HepG2 (cell line): ENCODE results near the gene PCYT2. TPM values are rescaled to one million over a fixed set of nuclear protein-coding genes. Genes with fewer than 3 reads are reported as not detected.

ENCODE experiments used
- ARHGAP35 ChIP-seq: sonication (generic); formaldehyde crosslinking; IDR thresholded peaks from 2 replicates; pipeline ENCODE4 v1.9.0; 2022; ENCODE audit warnings: mild to moderate bottlenecking, inconsistent platforms, moderate library complexity, missing genetic modification reagents, borderline replicate concordance
- DMAP1 ChIP-seq: IDR thresholded peaks from 2 replicates; pipeline ENCODE4 v1.6.1; 2016
- FLYWCH1 ChIP-seq: sonication (generic); formaldehyde crosslinking; IDR thresholded peaks from 2 replicates; pipeline ENCODE4 v1.8.1; 2023; ENCODE audit warnings: mild to moderate bottlenecking, missing genetic modification reagents
- FOSL2 ChIP-seq: sonication (generic); formaldehyde crosslinking; IDR thresholded peaks from 2 replicates; pipeline ENCODE4 v1.4.0; 2020; ENCODE audit warnings: missing genetic modification reagents
- HNRNPLL ChIP-seq: fragments of 200-400 bp; formaldehyde crosslinking; IDR thresholded peaks from 2 replicates; pipeline ENCODE4 v1.6.1; 2017; ENCODE audit warnings: mild to moderate bottlenecking, low read depth, low read length; ENCODE audit not compliant: poor library complexity, severe bottlenecking
- IRX3 ChIP-seq: sonication (generic); formaldehyde crosslinking; IDR thresholded peaks from 2 replicates; pipeline ENCODE4 v1.8.1; 2023; ENCODE audit warnings: mild to moderate bottlenecking, low read depth, missing genetic modification reagents, borderline replicate concordance
- U2AF2 ChIP-seq: fragments of 200-400 bp; formaldehyde crosslinking; IDR thresholded peaks from 2 replicates; pipeline ENCODE4 v1.6.1; 2017; ENCODE audit warnings: low read depth, mild to moderate bottlenecking, low read length
- ZNF782 ChIP-seq: sonication (generic); formaldehyde crosslinking; IDR thresholded peaks from 2 replicates; pipeline ENCODE4 v1.4.0; 2020; ENCODE audit warnings: missing genetic modification reagents, mild to moderate bottlenecking, borderline replicate concordance
- ZSCAN22 ChIP-seq: sonication (generic); formaldehyde crosslinking; IDR thresholded peaks from 2 replicates; pipeline ENCODE4 v1.4.0; 2020; ENCODE audit warnings: mild to moderate bottlenecking, missing genetic modification reagents
- ZSCAN9 ChIP-seq: IDR thresholded peaks from 2 replicates; pipeline ENCODE4 v1.6.1; 2016; ENCODE audit warnings: borderline replicate concordance
- polyA plus RNA-seq, 8 experiments: library from polyadenylated mRNA; depleted of rRNA in 3 of 8; stranded (reverse) in 7 of 8; unstranded in 1 of 8; fragments of >200 nt; fragmentation: Illumina TruSeq in 4 of 8; extraction: Trizol in 4 of 8; gene quantifications; 2 replicates each; pipeline versions ENCODE4 v1.2.1 to v1.2.3, GENCODE V29; 2011 to 2016; ENCODE audit warnings: low read depth in 4 of 8, missing spikeins in 1 of 8, mixed read lengths in 1 of 8; ENCODE audit not compliant: insufficient read depth in 1 of 8
- total RNA-seq, 5 experiments: library from RNA; depleted of rRNA; stranded (reverse); fragments of >200 nt; fragmentation: Illumina TruSeq; extraction: Trizol; gene quantifications; 2 replicates each; pipeline ENCODE4 v1.2.3, GENCODE V29; 2016; ENCODE audit warnings: low read depth in 1 of 5
- TF ChIP-seq, protein P1 (sequence below): sonication (generic); formaldehyde crosslinking; IDR thresholded peaks from 2 replicates; pipeline ENCODE4 v1.4.0; 2020; ENCODE audit warnings: low read depth, missing genetic modification reagents
- TF ChIP-seq, protein P2 (sequence below): IDR thresholded peaks from 2 replicates; pipeline ENCODE4 v1.6.1; 2012; ENCODE audit warnings: inconsistent platforms
- TF ChIP-seq, protein P3 (sequence below): sonication (generic); formaldehyde crosslinking; IDR thresholded peaks from 2 replicates; pipeline ENCODE4 v1.4.0; 2020; ENCODE audit warnings: missing genetic modification reagents
- TF ChIP-seq, protein P4 (sequence below): sonication (generic); formaldehyde crosslinking; IDR thresholded peaks from 2 replicates; pipeline ENCODE4 v1.5.0; 2020; ENCODE audit warnings: missing genetic modification reagents
- TF ChIP-seq, protein P5 (sequence below): sonication (generic); formaldehyde crosslinking; IDR thresholded peaks from 2 replicates; pipeline ENCODE4 v1.4.0; 2020; ENCODE audit warnings: missing genetic modification reagents

PCYT2 gene
- total and polyA plus RNA-seq, 2 of the 13 experiments (the other 11 are each of a cell fraction or from before 2014, with no cell fraction given), result 147 to 297 TPM

DNA sequence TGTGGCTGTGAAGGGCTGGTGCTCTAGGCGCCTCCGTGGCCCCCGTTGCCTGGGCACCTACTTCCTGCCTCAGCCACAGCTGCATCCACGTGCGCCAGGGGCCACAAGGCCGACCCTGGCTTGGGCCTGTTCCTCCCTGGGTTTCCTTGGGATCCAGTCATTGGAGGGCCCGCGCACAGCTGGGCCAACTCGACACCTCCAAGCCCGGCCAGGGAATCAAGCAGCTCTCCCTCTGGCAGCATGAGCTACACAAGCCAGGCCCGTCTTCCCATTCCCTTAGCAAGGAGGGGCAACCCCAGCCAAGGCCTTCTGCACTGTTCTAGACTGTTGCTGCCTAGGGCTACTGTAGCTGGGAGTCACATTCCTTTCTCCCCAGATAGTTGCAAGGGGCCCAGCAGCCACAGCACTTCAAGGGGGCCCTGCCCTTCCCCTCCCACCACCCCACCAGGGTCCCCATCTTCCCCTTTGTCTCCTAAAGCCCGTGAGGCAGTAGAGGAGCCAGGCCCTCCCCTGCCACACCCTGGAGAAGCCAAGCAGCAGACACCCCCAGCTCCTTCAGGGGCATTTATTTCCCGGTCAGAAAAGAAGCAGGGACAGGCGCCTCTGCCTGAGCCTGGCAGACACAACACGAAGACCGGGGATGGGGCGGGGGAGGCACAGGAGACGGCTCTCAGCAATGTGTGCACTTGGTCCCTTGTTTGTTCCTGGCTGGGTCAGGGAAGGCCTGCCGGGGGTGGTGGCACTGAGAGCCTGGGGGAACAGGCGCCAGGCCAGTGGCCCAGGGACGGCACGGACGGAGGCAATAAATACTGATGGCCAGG is 43.8 kb downstream of the PCYT2 start (continued):
- TF ChIP-seq FOSL2 (CRISPR knock-in tag) (peak; percentile 21), FLYWCH1 (CRISPR knock-in tag) (no peak), ZSCAN9 (peak; percentile 14; the same call in 1 of the 2 replicates), IRX3 (CRISPR knock-in tag) (no peak), ARHGAP35 (0 out of 2 replicates have a peak, but pooled peaks have one; percentile 2), ZNF782 (no peak), DMAP1 (CRISPR knock-in tag) (no peak), U2AF2 (peak; percentile 91), HNRNPLL (no peak), ZSCAN22 (CRISPR knock-in tag) (no peak; the same call in 1 of the 2 replicates)
- TF ChIP-seq, protein P1, sequence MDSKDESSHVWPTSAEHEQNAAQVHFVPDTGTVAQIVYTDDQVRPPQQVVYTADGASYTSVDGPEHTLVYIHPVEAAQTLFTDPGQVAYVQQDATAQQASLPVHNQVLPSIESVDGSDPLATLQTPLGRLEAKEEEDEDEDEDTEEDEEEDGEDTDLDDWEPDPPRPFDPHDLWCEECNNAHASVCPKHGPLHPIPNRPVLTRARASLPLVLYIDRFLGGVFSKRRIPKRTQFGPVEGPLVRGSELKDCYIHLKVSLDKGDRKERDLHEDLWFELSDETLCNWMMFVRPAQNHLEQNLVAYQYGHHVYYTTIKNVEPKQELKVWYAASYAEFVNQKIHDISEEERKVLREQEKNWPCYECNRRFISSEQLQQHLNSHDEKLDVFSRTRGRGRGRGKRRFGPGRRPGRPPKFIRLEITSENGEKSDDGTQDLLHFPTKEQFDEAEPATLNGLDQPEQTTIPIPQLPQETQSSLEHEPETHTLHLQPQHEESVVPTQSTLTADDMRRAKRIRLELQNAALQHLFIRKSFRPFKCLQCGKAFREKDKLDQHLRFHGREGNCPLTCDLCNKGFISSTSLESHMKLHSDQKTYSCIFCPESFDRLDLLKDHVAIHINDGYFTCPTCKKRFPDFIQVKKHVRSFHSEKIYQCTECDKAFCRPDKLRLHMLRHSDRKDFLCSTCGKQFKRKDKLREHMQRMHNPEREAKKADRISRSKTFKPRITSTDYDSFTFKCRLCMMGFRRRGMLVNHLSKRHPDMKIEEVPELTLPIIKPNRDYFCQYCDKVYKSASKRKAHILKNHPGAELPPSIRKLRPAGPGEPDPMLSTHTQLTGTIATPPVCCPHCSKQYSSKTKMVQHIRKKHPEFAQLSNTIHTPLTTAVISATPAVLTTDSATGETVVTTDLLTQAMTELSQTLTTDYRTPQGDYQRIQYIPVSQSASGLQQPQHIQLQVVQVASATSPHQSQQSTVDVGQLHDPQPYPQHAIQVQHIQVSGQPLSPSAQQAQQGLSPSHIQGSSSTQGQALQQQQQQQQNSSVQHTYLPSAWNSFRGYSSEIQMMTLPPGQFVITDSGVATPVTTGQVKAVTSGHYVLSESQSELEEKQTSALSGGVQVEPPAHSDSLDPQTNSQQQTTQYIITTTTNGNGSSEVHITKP, result no peak; the same call in 1 of the 2 replicates
- TF ChIP-seq, protein P2, sequence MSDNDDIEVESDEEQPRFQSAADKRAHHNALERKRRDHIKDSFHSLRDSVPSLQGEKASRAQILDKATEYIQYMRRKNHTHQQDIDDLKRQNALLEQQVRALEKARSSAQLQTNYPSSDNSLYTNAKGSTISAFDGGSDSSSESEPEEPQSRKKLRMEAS, result no peak
- TF ChIP-seq, protein P3, sequence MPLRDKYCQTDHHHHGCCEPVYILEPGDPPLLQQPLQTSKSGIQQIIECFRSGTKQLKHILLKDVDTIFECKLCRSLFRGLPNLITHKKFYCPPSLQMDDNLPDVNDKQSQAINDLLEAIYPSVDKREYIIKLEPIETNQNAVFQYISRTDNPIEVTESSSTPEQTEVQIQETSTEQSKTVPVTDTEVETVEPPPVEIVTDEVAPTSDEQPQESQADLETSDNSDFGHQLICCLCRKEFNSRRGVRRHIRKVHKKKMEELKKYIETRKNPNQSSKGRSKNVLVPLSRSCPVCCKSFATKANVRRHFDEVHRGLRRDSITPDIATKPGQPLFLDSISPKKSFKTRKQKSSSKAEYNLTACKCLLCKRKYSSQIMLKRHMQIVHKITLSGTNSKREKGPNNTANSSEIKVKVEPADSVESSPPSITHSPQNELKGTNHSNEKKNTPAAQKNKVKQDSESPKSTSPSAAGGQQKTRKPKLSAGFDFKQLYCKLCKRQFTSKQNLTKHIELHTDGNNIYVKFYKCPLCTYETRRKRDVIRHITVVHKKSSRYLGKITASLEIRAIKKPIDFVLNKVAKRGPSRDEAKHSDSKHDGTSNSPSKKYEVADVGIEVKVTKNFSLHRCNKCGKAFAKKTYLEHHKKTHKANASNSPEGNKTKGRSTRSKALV (CRISPR knock-in tag), result 0 out of 2 replicates have a peak, but pooled peaks have one; percentile 40
- TF ChIP-seq, protein P4, sequence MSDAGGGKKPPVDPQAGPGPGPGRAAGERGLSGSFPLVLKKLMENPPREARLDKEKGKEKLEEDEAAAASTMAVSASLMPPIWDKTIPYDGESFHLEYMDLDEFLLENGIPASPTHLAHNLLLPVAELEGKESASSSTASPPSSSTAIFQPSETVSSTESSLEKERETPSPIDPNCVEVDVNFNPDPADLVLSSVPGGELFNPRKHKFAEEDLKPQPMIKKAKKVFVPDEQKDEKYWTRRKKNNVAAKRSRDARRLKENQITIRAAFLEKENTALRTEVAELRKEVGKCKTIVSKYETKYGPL, result no peak
- TF ChIP-seq, protein P5, sequence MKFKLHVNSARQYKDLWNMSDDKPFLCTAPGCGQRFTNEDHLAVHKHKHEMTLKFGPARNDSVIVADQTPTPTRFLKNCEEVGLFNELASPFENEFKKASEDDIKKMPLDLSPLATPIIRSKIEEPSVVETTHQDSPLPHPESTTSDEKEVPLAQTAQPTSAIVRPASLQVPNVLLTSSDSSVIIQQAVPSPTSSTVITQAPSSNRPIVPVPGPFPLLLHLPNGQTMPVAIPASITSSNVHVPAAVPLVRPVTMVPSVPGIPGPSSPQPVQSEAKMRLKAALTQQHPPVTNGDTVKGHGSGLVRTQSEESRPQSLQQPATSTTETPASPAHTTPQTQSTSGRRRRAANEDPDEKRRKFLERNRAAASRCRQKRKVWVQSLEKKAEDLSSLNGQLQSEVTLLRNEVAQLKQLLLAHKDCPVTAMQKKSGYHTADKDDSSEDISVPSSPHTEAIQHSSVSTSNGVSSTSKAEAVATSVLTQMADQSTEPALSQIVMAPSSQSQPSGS (CRISPR knock-in tag), result 0 out of 2 replicates have a peak, but pooled peaks have one; percentile 36
